T-helper 2 cell treated with Interferon-gamma antibody and Interleukin-4, amounts not matched to agents 5 μg/mL and 100 μg/mL, for 36 hours (primary cell): Measurements from ENCODE around the gene IFITM10.

ENCODE experiments used
- DNase-seq: peaks from one replicate; pipeline ENCODE4 v3.0.0; 2021; ENCODE audit warnings: low spot score
- H3K27ac Mint-ChIP-seq: one replicate; pipeline ENCODE4 v1.8.0; 2021; ENCODE audit warnings: mild to moderate bottlenecking, mixed read lengths
- H3K27me3 Mint-ChIP-seq: one replicate; pipeline ENCODE4 v1.8.0; 2021; ENCODE audit warnings: low read depth, mixed read lengths
- H3K36me3 Mint-ChIP-seq: one replicate; pipeline ENCODE4 v1.8.0; 2021; ENCODE audit warnings: low read depth, mixed read lengths
- H3K4me1 Mint-ChIP-seq: one replicate; pipeline ENCODE4 v1.8.0; 2021; ENCODE audit warnings: low read depth, mixed read lengths
- H3K4me3 Mint-ChIP-seq: one replicate; pipeline ENCODE4 v1.8.0; 2022; ENCODE audit warnings: mild to moderate bottlenecking, moderate library complexity, mixed read lengths
- H3K9me3 Mint-ChIP-seq: one replicate; pipeline ENCODE4 v1.8.0; 2021; ENCODE audit warnings: mixed read lengths

The IFITM10 gene

DNA sequence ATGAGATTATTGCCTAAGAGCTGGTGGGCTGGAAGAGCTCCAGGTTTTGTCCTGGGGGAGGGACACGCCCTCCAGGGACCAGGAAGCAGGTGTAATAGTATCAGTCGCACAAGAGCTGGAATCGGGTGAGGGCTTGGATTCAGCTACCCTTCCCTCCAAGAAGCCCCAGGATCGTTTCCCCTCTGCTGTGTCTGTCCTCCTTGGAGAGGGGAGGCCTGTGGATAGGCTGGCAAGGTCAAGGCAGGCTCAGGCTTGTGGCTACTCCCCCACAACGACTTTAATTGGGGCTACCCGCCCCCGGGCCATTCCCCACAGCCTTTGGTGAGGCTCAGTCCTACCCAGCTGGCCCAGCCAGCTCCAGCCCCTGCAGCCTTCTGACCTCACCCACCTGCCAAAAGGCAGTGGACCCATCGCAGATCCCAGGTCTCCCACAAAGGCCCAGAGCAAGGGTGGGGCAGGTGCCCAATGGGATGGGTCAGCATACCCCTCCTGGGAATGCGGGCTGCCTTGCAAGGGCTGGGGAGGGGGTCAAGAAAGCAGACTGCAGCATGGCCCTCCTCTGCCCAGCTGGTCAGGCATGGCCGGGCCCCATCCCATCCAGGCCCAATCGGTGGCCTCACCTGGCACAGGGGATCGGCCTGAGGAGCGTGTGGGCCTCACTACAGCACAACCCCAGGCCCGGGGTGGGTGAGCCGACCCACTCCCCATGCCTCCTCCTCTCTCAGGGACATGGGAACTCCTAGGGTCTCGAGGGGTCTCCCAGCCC is 12.3 kb upstream of the IFITM10 start:
- H3K4me3 Mint-ChIP-seq: peak overlapping the region; percentile 71
- peak overlapping the region; percentile 62 for H3K27ac Mint-ChIP-seq
- H3K36me3 Mint-ChIP-seq: peaks cover 7% of the 10 kb centered on the region
- H3K9me3 Mint-ChIP-seq: no peaks in the 10 kb centered on the region
- peaks cover 22% of the 10 kb centered on the region for H3K4me1 Mint-ChIP-seq
- H3K27me3 Mint-ChIP-seq: no peaks in the 10 kb centered on the region
- no peak for DNase-seq

DNA sequence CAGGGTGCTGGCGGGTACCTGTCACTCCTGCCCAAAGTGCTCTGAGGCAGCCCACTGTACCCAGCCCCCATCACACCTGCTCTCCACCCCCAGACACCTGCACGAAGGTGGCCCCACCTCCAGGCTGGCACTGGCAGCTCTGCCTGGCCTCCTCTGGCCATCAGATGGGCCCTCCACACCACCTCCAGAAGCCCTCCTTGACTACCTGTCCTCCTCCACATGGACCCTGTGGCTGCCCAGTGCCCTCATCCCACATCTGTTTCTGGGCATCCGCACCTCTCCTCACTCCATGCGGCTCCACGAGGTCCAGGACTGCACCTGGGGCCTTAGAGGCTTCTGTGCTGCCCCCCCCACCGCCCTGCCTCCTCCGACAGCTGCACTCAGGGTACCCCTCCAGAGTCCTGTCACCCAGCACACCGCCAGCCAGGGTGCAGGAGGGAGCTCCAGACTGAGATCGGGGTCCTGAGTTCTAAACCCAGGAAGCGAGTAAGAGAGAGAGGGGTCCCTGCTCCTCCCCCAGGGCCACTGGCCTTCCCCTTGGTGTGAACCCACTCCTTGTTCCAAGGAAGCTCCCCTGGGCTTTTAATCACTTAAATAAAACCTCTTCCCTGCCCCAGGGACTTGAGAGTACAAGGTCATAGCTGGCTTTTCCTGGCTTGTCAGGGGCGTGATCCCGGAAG is 11.6 kb upstream of the IFITM10 start:
- Mint-ChIP-seq H3K36me3 (peaks cover 9% of the 10 kb centered on the region), H3K27me3 (no peaks in the 10 kb centered on the region), H3K9me3 (no peaks in the 10 kb centered on the region), H3K4me1 (peaks cover 28% of the 10 kb centered on the region), H3K27ac (peak overlapping the region; percentile 62), H3K4me3 (peak overlapping the region; percentile 71)
- no peak for DNase-seq

DNA sequence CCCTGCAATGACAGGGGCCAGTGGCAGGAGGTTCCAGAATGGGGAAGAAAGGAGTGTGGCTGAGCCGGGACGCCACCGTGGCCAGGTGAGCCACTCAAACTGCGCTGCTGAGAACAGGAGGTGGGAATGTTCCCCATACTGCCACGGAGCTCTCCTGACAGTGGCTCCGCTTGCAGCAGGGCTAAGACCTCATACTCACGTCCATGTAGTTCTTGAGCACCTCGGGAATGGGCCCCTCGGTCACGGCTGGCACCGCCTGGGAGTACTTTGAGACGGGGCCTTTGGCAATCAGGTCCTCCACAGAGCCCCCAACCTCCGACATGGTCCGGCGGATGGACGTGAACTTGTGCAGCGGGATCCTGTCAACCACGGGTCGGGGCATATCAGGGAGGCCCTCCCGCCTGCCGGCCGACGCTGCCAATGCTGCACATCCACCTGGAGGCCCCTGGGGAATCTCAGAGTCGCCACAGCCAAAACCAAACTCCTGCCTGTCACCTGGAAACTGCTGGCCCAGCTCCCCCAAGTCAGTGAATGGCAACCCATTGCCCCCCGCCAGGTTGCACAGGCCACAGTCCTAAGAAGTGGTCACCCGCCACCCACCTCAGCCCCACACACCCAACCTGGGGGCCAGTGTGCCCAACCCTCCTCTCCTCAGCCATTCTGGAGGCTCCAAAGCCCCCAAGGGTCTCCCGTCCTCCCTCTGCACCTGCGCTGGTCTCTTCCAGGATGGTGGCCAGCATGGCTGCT is 10.9 kb upstream of the IFITM10 start:
- Mint-ChIP-seq H3K9me3 (no peaks in the 10 kb centered on the region), H3K36me3 (peaks cover 9% of the 10 kb centered on the region), H3K27me3 (no peaks in the 10 kb centered on the region), H3K27ac (no peak overlapping the region), H3K4me1 (peaks cover 32% of the 10 kb centered on the region), H3K4me3 (peak overlapping the region; percentile 48)
- DNase-seq: no peak

DNA sequence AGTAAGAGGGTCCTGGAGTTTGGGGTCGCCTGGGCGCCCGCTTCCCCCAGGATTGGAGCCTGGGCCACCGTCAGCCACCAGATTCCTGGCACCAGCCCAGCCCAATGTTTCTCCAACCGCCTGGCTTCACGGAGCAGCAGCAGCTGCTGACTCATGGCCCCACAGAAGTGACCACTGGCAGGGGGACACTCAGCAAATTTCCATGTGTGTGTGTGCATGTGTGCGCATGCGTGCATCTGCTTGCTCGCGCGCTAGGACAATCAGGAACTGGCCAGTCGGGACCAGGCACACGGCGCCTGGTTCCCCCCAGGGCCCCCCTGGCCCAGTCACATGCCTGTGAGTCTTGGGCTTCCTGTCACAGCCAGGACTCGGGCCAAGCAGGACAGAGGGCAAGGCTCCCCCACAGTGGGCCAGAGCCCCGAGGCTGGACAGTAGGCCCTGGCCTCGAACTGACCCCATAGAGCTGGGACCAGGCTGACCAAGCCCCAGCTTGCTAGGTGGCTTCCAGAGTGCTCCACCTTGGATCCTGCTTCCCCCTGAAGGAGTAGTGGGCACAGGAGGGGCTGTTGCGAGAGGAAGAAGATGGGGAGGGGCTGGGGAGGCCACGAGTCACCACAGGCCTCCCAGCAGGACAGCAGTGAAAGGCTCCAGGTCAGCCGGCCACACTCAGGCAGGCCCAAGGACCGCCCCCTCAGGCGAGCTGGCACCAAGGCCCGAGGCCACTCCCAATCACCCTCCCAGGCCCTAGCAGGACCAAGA is 10.1 kb upstream of the IFITM10 start:
- Mint-ChIP-seq H3K4me1 (peaks cover 39% of the 10 kb centered on the region), H3K27me3 (no peaks in the 10 kb centered on the region), H3K36me3 (peaks cover 12% of the 10 kb centered on the region), H3K4me3 (peak overlapping the region; percentile 3), H3K9me3 (no peaks in the 10 kb centered on the region), H3K27ac (no peak overlapping the region)
- no peak for DNase-seq

DNA sequence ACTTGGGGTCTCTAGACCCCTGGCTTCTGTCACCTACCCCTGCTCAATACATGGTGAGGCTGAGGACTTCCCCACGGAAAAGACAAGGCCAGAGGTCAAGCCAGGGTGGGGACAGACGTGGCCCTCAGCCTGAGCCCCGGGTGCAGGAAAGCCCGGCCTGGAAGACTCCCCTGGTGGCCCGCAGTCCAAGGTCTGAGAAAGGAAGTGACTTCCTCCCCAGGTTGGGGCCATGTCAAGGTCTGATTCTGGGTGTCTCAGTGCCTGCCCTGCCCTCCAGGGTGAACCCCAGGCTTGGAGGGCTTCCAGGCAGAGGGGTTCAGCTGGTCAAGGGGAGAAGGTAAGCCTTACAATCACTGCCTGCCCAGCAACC is 9.4 kb upstream of the IFITM10 start:
- Mint-ChIP-seq H3K4me3 (peak overlapping the region; percentile 12), H3K36me3 (peaks cover 15% of the 10 kb centered on the region), H3K27ac (peak overlapping the region; percentile 52), H3K4me1 (peaks cover 43% of the 10 kb centered on the region), H3K27me3 (no peaks in the 10 kb centered on the region), H3K9me3 (no peaks in the 10 kb centered on the region)
- no peak for DNase-seq

DNA sequence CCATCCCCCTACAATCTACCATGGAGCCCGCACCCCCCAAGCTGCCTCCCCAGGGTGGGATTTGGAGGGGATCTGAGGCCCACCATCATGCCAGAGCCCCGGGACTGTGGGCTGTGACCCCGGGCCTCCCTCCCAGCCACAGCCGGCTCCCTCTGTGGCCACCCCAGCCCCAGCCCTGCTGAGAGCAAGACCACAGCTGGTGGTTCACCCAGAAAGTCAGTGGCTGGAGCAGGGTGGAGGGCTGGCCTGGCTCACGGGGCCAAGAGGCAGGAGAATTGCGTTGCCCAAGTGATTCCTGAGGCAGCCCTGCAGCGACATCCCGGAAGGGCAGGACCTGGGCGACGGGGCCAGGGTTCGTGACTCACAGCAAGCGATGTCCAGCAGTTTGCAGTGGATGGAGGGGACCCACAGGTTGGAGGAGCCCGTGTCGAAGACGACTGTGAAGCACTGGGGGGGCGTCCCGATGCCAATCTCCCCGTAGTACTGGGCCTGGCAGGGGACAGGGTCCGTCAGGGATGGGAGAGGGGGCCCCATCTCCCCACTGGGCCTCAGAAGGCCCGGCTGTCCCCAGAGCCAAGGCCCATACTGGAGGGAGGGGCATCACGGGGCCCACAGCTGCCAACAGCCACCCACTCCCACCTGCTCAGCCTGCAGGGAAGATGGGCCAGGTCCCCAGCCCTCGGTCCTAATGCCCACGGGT is 8.9 kb upstream of the IFITM10 start:
- H3K27me3 Mint-ChIP-seq: no peaks in the 10 kb centered on the region
- H3K4me1 Mint-ChIP-seq: peaks cover 42% of the 10 kb centered on the region
- H3K36me3 Mint-ChIP-seq: peaks cover 16% of the 10 kb centered on the region
- no peak for DNase-seq
- H3K27ac Mint-ChIP-seq: peak overlapping the region; percentile 84
- peak overlapping the region; percentile 76 for H3K4me3 Mint-ChIP-seq
- H3K9me3 Mint-ChIP-seq: no peaks in the 10 kb centered on the region

DNA sequence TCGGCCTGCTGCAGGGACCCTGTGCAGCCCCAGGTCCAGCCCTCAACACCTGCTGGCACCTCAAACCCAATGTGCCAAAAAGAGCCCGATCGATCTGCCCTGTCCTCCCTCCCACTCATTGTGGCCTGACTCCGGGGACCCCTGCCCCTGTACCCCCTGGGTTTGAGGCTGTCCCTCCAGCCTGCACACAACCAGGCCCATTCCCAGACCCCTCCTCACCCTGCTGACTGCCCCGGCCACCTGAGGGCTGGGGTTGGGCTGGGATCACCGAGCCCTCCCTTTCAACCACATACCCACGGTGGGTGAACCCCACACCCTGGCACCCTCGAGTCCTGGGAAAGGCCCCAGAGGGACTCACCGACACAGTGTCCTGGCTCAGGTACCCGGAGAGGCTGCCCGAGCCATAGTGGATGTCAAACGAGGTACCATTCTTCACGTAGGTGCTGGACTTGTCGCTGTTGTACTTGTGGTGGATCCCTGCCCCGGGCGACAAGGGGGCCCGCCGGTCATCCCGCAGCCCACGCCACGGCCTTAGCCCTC is 8.3 kb upstream of the IFITM10 start:
- no peaks in the 10 kb centered on the region for H3K9me3 Mint-ChIP-seq
- DNase-seq: no peak
- H3K4me3 Mint-ChIP-seq: peak overlapping the region; percentile 76
- peak overlapping the region; percentile 84 for H3K27ac Mint-ChIP-seq
- H3K27me3 Mint-ChIP-seq: no peaks in the 10 kb centered on the region
- peaks cover 41% of the 10 kb centered on the region for H3K4me1 Mint-ChIP-seq
- H3K36me3 Mint-ChIP-seq: peaks cover 16% of the 10 kb centered on the region

DNA sequence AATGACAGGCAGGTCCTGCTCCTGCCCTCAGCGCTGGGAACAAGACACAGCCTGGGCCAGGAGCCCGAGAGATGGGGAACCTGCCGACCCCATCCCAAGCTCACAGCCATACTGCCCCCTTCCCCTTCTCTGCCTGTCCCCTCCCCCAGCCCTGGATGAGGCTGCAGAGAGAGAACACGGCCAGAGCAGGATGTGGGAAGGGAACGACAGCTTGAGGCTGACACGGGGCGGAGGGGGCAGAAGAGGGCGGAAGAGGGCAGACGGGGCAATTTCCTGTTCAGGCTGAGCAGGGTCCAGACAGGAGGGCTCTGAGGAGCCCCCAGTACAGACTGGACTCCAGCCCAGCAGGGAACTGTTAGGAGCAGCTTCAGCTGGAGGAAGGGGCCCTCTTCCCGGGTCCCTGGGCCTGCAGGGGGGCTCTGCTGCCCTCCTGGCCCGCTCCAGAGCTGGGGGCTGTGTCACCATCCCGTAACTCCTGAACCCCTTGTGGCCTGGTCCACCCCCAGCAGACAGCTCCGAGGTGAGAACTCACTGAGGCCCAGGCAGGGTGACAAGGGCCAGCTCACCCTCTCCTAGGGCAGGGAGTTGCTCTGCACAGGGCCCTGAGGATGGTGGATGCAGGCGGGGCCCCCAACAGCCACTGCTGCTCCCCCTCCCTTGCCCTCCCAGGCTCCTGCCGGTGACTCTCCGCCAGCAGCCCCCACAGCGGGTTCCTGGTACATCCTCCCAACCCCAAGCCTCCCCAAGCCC is 7.6 kb upstream of the IFITM10 start:
- no peaks in the 10 kb centered on the region for H3K9me3 Mint-ChIP-seq
- H3K27ac Mint-ChIP-seq: peak overlapping the region; percentile 84
- H3K36me3 Mint-ChIP-seq: peaks cover 18% of the 10 kb centered on the region
- peak overlapping the region; percentile 76 for H3K4me3 Mint-ChIP-seq
- H3K27me3 Mint-ChIP-seq: no peaks in the 10 kb centered on the region
- H3K4me1 Mint-ChIP-seq: peaks cover 42% of the 10 kb centered on the region
- DNase-seq: peak; percentile 52

DNA sequence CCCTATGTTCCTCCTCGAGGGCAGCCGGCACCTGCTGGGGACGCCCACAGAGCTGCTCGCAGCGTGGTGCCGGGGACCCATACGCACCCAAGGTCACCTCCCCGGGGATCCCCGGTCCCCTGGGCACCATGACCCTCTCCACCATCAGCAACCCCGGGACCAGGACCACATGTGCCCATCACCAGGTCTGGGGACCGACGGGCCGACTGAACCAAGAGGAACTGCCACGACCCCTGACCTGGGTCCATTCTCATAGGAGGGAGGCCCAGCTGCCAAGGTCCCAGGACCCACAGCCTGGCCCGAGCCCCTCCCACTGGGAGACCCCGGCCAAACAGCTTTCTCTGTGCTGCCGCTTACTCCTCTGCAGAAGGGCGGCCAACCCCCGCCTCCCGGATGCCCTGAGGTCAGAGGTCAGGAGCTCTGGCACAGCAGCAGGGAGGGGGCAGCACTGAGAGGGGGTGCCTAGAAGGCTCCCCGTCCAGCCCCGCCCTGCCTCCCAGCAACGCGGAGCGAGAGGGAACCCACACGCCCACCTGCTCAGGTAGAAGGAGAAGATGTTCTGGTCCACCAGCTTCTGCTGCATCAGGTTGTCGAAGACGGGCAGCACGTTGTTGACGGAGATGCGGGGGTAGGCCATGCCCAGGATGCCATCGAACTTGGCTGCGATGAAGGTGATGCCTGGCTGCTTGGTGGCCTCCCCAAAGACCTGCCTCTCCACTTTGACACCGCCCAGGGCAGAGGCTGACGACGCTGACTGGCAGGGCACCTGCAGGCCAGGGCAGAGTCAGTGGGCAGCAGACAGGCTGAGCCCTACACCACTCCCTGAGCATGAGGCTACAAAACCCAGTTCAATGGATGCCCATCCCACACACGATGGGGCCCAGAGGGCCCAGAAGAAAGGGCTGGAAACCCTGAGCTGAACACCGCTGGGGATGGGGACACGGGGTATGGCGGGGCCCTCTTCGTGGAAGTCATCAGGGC is 6.7 kb upstream of the IFITM10 start:
- H3K9me3 Mint-ChIP-seq: no peaks in the 10 kb centered on the region
- peak overlapping the region; percentile 76 for H3K4me3 Mint-ChIP-seq
- peaks cover 38% of the 10 kb centered on the region for H3K4me1 Mint-ChIP-seq
- peaks cover 16% of the 10 kb centered on the region for H3K36me3 Mint-ChIP-seq
- no peak for DNase-seq
- peak overlapping the region; percentile 84 for H3K27ac Mint-ChIP-seq
- no peaks in the 10 kb centered on the region for H3K27me3 Mint-ChIP-seq

DNA sequence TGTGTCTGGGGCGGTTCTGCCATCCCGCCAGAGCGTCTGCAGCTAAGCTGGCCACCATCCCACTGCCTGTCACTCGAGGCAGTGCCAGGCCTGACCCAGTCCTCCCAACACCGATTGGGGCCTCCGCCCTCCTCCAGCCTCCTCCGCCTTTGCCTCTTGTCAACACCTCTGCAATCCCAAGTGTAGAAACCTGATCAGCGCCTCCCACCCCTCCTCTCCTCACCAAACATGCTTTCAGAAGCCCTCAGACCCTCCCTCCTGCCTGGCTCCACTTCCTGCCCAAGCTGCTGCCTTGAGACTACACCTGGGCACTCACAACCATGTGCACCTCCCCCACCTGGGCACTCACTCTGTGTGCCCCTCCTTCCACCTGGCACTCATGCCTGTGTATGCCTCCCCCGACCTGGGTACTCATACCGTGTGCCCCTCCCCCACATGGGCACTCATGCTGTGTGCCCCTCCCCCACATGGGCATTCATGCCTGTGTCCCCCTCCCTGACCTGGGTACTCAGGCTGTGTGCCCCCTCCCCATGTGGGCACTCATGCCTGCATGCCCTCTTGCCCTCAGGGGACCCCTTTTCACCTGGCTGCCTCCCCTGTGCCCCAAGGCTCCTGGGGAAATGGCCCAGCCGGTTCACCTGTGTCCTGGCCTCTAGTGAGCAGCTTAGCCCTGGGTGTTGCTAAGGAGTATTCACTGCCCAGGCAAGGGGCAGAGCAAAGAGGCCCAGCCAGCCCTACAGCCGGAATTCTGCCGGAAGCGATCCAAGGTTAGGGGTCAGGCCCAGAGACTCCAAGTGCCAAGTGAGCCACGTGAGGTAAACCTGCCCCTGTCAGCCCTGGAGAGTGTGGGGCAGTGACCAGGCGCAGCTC is 5.5 kb upstream of the IFITM10 start:
- peak overlapping the region; percentile 70 for H3K4me3 Mint-ChIP-seq
- peak overlapping the region; percentile 75 for H3K27ac Mint-ChIP-seq
- H3K36me3 Mint-ChIP-seq: peaks cover 16% of the 10 kb centered on the region
- no peak for DNase-seq
- H3K4me1 Mint-ChIP-seq: peaks cover 33% of the 10 kb centered on the region
- H3K27me3 Mint-ChIP-seq: no peaks in the 10 kb centered on the region
- H3K9me3 Mint-ChIP-seq: no peaks in the 10 kb centered on the region

DNA sequence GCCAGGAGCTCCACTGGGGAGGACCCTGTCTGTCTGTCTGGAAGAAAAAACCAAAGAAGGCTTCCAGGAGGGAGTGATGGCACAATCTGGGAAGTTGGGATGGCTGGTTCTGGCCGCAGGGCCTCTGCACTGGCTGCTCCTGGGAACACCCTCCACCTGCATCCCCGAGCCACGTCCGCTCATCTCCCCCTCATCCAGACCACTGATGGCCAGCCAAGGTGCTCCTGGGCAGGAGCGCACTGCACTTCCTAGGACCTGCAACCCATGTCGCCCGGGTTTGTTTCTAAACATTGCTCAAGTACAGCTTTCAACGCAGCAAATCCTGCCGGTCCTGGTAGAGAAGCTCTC is 4.9 kb upstream of the IFITM10 start:
- peak overlapping the region; percentile 75 for H3K27ac Mint-ChIP-seq
- H3K27me3 Mint-ChIP-seq: peaks cover 3% of the 10 kb centered on the region
- H3K4me1 Mint-ChIP-seq: peaks cover 33% of the 10 kb centered on the region
- no peak for DNase-seq
- no peaks in the 10 kb centered on the region for H3K9me3 Mint-ChIP-seq
- H3K4me3 Mint-ChIP-seq: peak overlapping the region; percentile 70
- peaks cover 16% of the 10 kb centered on the region for H3K36me3 Mint-ChIP-seq
